Measurements from ENCODE around the gene KLHL14.

Gene KLHL14

GRCh38 chr18:32684940-32685339, 87.9 kb downstream of the KLHL14 start:
- no peak overlapping the region for H3K4me3 ChIP-seq (ENCODE audit: low read depth, low read length)
- no peak for DNase-seq (ENCODE audit: low read depth)
- no peak for TF ChIP-seq CTCF (IDR thresholded peaks at IDR 0.05; ENCODE audit: low read depth, low read length, missing control alignments)

GRCh38 chr18:32684096-32684495, 88.7 kb downstream of the KLHL14 start:
- no peak for DNase-seq (ENCODE audit: low read depth)
- no peak overlapping the region for H3K4me3 ChIP-seq (ENCODE audit: low read depth, low read length)
- TF ChIP-seq CTCF (IDR thresholded peaks at IDR 0.05; ENCODE audit: low read depth, low read length, missing control alignments): no peak

- no peak for TF ChIP-seq CTCF (IDR thresholded peaks at IDR 0.05; ENCODE audit: low read depth, low read length, missing control alignments)
- DNase-seq (ENCODE audit: low read depth): no peak
- no peak overlapping the region for H3K4me3 ChIP-seq (ENCODE audit: low read depth, low read length)
These were observed 89.8 kb downstream of the KLHL14 start for GRCh38 chr18:32683044-32683443.

GRCh38 chr18:32677578-32677977, 95.2 kb downstream of the KLHL14 start:
- TF ChIP-seq CTCF (IDR thresholded peaks at IDR 0.05; ENCODE audit: low read depth, low read length, missing control alignments): no peak
- DNase-seq (ENCODE audit: low read depth): no peak
- no peak overlapping the region for H3K4me3 ChIP-seq (ENCODE audit: low read depth, low read length)

- no peak for TF ChIP-seq CTCF (IDR thresholded peaks at IDR 0.05; ENCODE audit: low read depth, low read length, missing control alignments)
- no peak for DNase-seq (ENCODE audit: low read depth)
- no peak overlapping the region for H3K4me3 ChIP-seq (ENCODE audit: low read depth, low read length)
These were observed 98.3 kb downstream of the KLHL14 start for GRCh38 chr18:32674491-32674890.

GRCh38 chr18:32672398-32672797, 100.4 kb downstream of the KLHL14 start:
- no peak overlapping the region for H3K4me3 ChIP-seq (ENCODE audit: low read depth, low read length)
- DNase-seq (ENCODE audit: low read depth): no peak
- no peak for TF ChIP-seq CTCF (IDR thresholded peaks at IDR 0.05; ENCODE audit: low read depth, low read length, missing control alignments)

GRCh38 chr18:32670727-32671126, 102.1 kb downstream of the KLHL14 start:
- no peak for DNase-seq (ENCODE audit: low read depth)
- no peak for TF ChIP-seq CTCF (IDR thresholded peaks at IDR 0.05; ENCODE audit: low read depth, low read length, missing control alignments)
- no peak overlapping the region for H3K4me3 ChIP-seq (ENCODE audit: low read depth, low read length)
